Metanephros (tissue), 1 donor: ENCODE results near the gene OR51A2. TPM values are rescaled to one million over a fixed set of nuclear protein-coding genes. Genes with fewer than 3 reads are reported as not detected.

ENCODE experiments used
- total RNA-seq: library from RNA; depleted of rRNA; stranded (reverse); fragments of >200 nt; gene quantifications from one replicate; pipeline ENCODE4 v1.2.3, GENCODE V29; 2014

The OR51A2 gene, protein sequence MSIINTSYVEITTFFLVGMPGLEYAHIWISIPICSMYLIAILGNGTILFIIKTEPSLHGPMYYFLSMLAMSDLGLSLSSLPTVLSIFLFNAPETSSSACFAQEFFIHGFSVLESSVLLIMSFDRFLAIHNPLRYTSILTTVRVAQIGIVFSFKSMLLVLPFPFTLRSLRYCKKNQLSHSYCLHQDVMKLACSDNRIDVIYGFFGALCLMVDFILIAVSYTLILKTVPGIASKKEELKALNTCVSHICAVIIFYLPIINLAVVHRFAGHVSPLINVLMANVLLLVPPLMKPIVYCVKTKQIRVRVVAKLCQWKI
- total RNA-seq, result not detected

DNA sequence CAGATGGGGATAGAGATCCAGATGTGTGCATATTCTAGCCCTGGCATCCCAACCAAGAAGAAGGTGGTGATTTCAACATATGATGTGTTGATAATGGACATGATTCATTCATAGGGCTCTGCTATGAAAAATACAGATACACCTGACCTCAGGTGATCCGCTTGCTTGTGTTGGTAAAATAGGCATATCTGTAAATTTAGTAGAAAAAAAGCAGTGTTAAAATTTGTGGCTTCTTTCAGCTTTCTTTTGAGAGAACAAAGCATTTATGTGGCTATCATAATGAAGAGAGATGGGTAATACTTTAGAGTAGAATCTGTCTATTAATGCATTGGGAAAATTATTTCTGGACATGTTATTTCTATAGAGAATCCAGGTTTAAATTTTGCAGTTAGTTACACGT is at the start of gene OR51A2:
Gene OR51A2 (minus strand): TSS at position 101 of the 400 bp plus-strand sequence. CDS start 0 bp downstream, at position 101.

DNA sequence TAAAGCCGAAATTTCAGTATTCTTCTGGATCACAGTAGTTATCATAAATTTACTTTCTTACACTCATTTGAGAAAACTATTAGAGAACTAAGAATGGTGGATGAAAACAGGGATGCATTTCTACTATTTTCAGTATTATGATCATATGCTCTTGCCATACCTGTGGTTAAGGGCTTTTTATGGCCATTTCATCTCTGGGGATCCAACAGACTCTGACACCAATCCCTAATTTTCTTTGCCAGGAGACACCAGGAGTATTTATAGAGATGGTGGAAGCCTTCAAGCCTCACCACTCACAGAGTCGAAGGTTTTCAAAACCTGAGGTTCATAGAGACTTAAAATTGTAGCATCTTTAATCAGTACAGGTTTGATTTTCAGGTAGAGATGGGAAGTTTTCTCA is 39.0 kb upstream of the OR51A2 start, which contains the start of gene OR51L1:
Gene OR51L1 (plus strand): TSS at position 301 of the 400 bp plus-strand sequence. CDS start 4,132 bp downstream, outside the sequence.

DNA sequence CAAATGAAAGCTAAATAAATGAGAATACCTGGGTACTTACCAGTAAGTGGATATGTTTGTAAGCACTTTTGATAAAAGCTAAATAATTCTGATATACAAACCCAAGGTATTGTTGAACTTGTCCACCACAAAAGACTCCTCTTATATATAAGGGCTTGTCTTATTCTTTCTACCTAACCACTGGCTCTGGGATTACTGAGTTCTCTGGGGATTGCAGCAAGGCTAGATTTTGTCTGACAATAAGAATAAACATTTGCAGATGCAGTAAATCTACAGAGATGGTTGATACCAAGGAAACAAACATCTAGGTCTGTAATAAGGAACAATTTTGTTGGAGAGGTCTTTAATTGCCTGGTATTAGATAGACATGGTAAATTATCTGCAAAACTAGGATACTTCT is 8.0 kb downstream of the OR51A2 start, which contains the start of gene OR51A4:
Gene OR51A4 (minus strand): TSS at position 101 of the 400 bp plus-strand sequence. CDS start 505 bp downstream, outside the sequence.

DNA sequence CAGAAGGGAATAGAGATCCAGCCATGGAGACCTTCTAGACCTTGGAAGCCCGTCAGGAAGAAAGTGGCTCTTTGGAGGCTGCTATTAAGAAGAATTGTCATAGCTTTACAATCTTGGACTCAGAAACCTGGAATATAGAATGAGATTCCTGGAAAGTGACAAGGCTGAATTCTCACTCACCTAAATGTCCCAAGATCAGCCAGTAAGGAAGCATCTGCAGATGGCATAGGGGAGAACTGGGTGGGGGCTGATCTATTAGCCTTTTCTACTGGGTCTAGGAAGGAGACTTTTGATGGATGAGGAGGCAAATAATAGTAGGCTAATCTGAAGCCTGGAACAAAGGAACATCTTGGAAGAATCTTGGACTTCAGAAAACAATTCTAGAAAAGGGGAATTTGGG is 31.3 kb downstream of the OR51A2 start, which contains the start of gene OR51G1:
Gene OR51G1 (minus strand): TSS at position 101 of the 400 bp plus-strand sequence. CDS start 0 bp downstream, at position 101.

DNA sequence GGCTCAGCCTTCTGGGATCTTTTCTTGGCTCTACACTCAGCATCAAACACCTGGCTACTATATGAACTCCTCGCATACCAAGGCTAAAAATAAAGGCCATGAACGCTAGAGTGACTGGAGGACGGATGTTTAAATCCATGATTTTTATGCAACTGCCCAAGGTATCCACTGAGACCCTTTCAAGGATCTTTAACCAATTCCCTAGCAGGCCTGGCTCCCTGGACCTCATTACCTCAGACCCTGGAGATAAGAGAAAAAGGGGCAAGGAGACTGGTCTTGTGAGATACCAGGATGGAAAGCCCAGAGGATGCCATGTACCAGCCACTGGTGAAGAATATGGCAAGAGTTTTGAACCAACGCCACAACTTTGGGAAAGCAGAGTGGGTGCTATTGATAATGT is 36.3 kb downstream of the OR51A2 start, which contains the start of gene OR51G2:
Gene OR51G2 (minus strand): TSS at position 101 of the 400 bp plus-strand sequence. CDS start 3,687 bp downstream, outside the sequence.

Other genes with a start within 250 kb of the OR51A2 start
- not detected for gene OR51F1, start 185.8 kb downstream of the OR51A2 start, total RNA-seq
- gene OR52R1, start 151.3 kb downstream of the OR51A2 start, total RNA-seq, result not detected
- 0.18 TPM for gene OR51F2, start 134.4 kb downstream of the OR51A2 start, total RNA-seq
- gene OR51S1, start 106.5 kb downstream of the OR51A2 start, total RNA-seq, result not detected
- not detected for gene OR51T1, start 73.8 kb downstream of the OR51A2 start, total RNA-seq
- gene OR51A7, start 51.9 kb downstream of the OR51A2 start, total RNA-seq, result not detected
- not detected for gene OR51G2, start 36.4 kb downstream of the OR51A2 start, total RNA-seq
- not detected for gene OR51G1, start 31.4 kb downstream of the OR51A2 start, total RNA-seq
- gene OR51A4, start 8.1 kb downstream of the OR51A2 start, total RNA-seq, result not detected
- not detected for gene OR51L1, start 39.1 kb upstream of the OR51A2 start, total RNA-seq
- gene OR52J3, start 90.8 kb upstream of the OR51A2 start, total RNA-seq, result not detected
- gene OR52E2, start 103.9 kb upstream of the OR51A2 start, total RNA-seq, result not detected
- not detected for gene OR52E1, start 113.9 kb upstream of the OR51A2 start, total RNA-seq
- not detected for gene OR52A5, start 182.6 kb upstream of the OR51A2 start, total RNA-seq
- not detected for gene OR52A1, start 199.0 kb upstream of the OR51A2 start, total RNA-seq
- gene OR51V1, start 245.0 kb upstream of the OR51A2 start, total RNA-seq, result not detected